GM19035 (cell line): ENCODE measurements around the gene DDX31.

Experiments
- ATAC-seq: cut with Tn5 transposase; IDR thresholded peaks from one replicate; pipeline ENCODE4 v1.9.1; 2021; ENCODE audit not compliant: unreplicated experiment

DDX31 gene

DNA sequence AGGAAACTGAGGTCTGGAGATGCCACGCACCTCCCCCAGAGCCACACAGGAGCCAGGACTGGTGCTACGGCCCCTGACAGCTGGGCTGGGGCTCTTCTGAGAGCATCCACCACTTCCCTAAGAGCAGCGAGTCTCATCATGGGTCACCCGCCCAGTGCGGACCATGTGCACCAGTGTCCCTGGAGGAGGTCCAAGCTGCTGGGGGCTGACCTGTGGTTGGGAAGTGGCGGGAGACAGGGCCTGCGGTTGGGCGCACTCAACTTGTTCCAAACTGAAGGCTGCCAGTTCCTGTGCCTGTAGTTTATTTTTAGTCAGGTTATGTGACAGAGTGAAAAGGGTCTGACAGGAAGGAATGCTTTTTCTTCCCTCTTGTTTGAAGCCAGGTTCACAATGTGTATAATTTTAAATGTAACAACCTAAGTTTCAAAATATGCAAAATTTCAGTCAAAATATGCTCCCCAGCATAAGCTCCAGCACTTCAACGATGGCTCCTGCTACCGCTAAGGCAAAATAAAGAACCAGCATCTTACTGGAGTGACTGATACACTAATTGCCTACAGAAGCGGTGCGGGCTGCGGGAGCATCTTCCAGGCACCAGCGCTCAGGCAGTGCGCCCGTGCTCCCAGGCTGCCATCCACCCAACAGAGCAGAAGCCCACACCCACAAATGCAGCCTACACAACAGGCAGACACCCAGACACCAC lies 72.6 kb downstream of the DDX31 start:
- ATAC-seq, result no peak

DNA sequence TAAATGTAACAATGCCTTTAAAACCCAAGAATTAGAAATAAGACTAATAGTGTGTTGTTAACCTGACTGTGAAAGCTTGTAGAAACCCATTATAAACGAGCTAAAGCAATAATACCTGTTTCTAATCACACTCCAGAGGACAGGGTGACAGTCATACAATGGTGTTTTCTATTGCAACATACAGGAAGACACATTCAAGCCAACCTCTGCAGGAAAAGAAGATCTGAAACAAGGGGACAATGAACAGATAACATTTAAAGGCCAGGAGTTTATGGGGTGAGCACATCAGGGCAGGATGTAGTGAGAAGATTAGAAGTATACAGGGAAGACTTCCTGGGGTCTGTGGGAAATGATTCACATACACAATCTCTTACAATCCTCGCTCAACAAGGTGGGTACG lies 73.6 kb downstream of the DDX31 start:
- no peak for ATAC-seq

DNA sequence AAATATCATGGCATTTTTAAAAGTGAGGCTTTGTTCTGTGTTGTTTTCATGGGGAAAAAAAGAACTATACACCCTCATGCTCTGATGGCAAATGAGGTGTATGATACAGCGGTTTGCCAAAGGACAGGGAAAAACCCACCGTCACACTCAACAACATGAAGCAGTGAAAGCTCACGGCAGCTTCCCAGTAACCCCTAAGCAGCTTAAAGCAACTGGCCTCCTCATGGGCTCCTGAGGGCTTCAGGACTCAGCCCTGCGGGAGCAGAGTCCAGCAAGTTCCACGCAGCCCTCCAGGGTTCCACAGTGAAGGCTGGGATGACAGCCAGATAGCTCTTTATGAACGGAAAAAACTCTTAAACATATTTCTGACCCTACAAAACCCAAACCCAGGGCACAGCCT lies 74.5 kb downstream of the DDX31 start:
- no peak for ATAC-seq

DNA sequence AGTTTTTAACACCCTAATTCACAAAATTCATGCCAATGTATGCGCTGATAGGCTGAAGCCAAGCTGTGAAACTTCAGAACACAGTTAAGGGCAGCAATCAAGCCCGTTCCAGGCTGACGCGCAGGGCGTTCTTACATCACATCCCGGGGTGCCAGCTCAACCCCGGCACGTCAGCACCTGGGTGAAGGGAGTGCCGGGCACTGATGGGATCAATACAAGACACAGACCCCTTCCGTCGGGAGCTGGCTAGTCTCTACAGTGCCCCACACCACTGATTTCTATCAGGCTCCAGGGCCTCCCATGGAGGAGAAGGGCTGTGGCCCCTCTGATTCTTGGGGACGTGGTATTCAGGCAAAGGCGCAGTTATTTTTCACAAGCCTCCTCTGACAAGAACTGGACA lies 75.4 kb downstream of the DDX31 start:
- ATAC-seq, result no peak

GRCh38 chr9:132592451-132592850 lies 77.3 kb downstream of the DDX31 start:
- ATAC-seq, result no peak

DNA sequence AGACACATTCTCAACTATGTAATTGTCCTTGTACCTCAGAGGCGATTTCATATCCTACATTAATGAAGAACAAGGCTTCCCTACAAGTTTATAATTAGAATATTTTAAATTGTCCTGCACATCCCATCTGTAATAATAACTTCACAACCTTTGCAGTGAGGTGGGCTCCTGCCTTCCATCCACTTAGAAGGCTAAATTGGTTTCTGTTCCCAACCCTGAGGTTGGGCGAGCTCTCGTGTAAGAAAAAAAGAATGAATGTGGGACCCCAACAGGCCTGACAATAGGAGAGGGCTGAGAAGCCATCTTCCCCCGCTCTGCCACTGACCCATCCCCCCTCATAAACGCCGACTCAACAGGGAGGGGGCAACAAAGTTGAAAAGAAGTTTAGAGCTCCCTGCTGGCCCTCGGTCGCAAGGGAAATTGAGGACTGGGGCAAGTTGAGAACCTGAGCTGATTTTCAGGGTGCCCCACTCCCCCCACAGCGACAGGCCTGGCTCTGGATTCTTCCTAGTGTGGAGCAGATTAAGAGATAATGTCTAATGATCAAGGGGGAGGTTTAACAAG lies 78.0 kb downstream of the DDX31 start:
- ATAC-seq, result no peak

DNA sequence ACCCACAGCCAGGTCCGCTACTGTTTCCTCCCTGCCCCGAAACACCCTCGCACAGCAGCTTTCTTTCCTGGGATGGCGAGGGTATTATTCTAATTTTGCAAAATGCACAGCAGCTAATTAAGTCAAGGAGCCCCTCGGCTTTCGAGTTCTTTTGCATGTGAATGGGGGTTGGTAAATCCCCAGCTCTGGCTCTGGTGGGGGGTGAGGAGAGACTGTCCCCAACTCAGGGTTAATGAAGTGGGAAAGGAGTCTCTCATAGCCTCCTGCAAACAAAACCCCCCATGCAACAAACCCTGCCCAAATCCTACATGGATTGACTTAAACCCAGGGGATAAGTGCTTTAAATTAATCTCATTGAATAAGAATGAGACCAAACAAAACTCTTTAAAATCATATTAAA lies 78.5 kb downstream of the DDX31 start:
- ATAC-seq, result no peak

GRCh38 chr9:132590318-132591182 lies 79.2 kb downstream of the DDX31 start:
- ATAC-seq, result no peak

DNA sequence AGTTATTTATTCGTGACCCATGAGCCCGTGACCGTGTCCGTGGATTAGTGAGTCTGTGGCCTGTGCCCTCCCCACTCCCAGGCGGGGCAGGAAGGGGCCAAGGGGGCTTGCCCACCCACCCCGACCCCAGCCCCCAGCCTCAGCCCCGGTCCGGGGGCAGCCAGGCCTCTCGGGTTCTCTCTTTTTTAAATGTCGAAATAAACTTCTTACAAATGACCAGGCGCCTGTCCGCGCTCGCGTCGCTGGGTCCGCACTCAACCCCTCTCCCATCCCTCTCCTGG lies 79.8 kb downstream of the DDX31 start:
- ATAC-seq, result no peak

DNA sequence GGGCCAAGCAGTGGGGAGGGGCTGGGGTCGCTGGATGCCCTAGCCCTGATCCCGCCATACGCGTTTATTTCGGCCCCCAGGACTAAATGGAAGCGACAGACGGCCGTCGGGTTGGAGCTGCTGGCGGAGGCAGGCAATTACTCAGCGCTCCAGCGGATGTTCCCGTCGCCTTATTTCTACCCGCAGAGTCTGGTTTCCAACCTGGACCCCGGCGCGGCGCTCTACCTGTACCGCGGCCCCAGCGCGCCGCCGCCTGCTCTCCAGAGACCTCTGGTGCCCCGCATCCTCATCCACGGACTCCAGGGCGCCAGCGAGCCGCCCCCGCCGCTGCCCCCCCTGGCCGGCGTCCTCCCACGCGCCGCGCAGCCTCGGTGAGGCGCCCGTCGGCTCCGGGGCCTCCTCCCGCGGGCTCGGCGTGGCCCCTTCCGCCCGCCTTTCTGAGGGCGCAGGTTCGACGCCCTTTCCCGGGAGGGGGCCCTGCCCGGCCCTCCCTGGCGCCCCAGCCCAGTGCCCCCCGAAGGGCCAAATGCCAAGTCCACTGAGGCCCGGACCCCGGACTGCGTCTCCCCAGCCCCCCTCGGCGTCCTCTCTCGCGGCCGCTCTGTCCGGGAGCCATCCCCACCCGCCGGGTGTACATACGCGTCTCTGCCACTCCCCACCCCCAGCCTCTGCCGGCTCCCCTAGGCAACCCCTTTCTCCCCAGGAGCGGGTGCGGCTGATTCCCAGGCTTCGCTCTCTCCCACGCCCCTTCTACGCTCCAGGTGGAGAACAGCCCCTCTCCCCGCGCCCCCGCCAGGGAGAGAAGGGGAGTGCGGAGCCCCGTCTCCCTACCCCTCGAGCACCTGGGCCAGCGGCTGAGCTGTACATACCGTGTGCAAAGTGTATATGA lies 80.4 kb downstream of the DDX31 start:
- no peak for ATAC-seq

GRCh38 chr9:132588501-132589147 lies 81.2 kb downstream of the DDX31 start:
- no peak for ATAC-seq

DNA sequence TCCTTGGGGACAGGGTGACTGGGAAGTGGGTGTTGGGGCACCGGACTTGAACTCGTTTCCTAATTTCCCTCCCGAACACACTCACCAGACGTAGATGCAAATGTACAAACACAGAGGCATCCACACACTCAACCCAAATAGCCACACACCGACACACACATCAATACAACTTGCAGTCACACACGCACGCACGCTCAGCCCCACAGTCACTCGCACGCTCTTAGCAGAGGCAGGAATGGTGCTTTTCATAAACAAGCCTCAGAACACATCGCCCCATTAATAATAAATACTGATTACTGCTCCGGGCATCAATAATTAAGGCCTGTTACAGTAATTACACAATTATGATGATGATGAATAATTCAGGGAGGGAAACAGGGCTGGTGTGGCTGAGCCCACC lies 81.7 kb downstream of the DDX31 start:
- no peak for ATAC-seq

DNA sequence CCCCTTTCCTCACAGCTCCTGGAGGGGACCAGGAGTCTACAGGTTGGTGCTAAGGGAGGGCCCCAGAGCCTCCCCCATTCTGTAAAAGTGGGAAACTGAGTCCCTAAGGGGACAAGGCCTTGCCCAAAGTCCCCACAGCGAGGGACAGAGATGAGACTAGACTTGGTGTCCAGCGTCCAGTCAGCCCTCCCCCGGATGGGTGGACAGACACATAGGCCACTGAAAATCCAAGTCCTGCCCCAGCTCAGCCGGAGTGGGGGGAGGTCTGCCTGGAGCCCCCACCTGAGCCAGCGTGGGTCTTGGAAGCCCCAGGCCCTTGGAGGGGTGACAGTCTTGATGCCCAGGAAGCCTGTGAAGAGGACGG lies 82.2 kb downstream of the DDX31 start:
- no peak for ATAC-seq

DNA sequence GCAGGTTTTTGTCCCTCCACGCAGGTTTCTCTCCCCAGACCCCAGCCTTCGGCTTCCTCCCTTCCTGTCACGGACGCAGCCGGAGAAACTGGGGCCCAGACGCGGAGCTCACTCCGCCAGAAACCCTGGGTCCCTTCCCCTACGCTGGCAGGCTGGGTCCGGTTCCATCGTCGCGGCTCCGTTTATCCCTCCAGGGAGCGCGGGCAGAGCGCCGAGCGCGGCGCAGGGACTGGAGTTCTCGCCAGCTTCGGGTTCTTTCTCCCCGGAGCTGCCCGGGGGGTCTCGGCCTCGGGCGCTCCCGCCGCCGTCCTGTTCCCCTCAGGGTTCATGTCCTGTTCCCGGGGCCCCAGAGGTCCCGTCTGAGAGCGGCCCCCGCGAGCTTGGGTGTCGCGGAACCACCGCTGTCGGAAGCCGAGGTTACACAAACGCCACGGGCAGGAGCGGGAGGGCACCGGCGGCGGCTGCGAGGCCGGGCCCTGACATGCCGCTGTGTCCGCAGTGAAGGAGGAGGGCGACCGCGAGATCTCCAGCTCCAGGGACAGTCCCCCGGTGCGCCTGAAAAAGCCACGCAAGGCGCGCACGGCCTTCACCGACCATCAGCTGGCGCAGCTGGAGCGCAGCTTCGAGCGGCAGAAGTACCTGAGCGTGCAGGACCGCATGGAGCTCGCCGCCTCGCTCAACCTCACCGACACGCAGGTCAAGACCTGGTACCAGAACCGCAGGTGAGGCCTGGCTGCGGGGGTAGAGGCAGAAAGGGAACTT lies 82.8 kb downstream of the DDX31 start:
- no peak for ATAC-seq

DNA sequence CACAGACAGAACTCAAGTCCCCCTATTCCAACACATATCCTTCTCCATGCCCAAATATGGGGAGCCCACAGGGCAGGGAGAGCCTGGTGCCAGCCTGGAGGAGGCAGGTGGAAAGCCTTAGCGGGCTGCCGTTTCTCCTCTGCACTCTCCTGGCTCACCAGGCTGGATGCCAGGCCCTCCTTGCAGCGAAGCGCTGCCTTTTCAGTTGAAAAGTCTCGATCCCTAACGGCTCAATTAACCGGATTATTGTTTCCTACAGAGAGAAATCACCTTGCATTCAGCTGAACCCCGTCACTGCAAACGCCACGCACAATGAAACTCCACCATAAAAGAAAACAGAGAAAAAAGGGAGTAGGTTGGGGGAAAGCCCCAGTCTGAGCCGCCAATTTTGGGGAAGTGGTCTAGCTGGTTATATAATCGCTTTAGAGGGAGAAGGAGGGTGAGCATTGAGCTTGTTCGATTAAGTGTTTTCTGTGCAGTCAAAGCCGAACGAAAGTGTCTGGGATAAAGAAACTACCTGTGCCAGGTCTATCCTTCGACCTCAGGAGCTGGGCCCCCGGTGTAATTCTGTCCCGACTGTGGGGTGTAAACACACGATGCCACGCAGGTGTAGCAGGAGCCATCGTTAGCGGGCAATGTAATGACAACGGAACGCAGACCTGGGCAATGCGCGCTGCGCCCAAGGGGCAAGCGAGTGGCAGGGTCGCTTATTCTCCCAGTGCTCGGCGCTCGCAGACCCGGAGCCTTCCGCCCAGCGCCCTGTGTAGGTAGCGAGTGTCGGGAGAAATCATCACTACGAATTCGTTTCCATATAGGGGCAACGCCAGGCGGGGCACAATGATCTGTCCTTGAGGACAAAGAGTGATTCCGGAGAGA lies 83.6 kb downstream of the DDX31 start:
- no peak for ATAC-seq

DNA sequence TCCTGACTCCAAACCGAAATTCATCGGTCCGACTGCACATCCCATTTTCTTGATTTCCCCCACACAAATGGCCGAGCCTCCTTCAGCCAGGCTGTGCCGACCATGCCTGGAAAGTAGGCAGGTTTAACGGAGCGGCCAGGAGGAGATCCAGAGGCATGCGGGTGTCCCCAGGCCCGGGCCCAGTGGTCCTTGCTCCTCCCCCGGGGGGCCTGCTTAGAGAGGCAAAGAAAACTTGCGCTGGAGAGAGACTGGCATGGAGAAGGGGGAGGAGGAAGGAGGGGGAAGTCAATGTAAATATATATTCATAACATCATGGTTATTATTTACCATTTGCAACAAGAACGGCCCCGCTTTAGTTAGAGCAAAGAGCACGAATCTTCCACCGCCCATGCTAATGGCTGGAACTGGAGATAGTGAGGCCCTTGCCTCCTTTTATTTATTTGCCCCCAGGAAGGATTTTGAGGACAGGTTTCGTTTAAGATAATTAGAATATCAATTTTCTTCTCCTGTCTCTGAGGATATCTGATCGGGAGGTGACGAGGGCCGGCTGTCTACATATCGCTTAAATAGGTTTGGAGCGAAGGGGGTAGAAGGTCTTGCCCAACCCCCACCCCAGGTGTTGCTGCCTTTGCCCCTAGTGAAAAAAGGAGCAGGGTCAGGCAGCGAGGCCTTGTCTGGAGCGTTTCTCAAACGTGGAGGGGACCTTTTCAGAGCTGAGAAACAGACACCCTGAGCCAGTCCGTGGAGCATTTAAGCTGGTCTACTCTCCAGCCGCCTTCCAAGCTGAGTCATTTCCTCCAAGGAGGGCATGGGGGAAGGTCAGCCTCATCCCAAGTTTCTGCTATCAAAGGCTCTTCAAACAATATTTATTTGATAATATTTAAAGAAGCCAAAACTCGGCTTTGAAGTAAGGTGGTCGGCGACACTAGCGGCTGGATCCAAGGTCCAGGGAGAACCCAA lies 84.9 kb downstream of the DDX31 start:
- no peak for ATAC-seq

GRCh38 chr9:132583584-132584304 lies 86.0 kb downstream of the DDX31 start:
- no peak for ATAC-seq
